Stomach smooth muscle (tissue), 2 donors: ENCODE data around the gene TRAF3.

Experiments
- H3K27ac ChIP-seq: one replicate; pipeline ENCODE4 v1.7.0; 2013; ENCODE audit warnings: mild to moderate bottlenecking, low read length, inconsistent platforms
- H3K27me3 ChIP-seq, 2 donors: one replicate each; pipeline ENCODE4 v1.7.0; 2013; ENCODE audit warnings: low read length in 2 of 2; ENCODE audit not compliant: insufficient read depth in 2 of 2, control insufficient read depth in 1 of 2
- H3K36me3 ChIP-seq, 2 donors: one replicate each; pipeline ENCODE4 v1.7.0; 2013; ENCODE audit warnings: low read length in 2 of 2; ENCODE audit not compliant: control insufficient read depth in 2 of 2, insufficient read depth in 2 of 2
- H3K4me1 ChIP-seq: one replicate; pipeline ENCODE4 v1.7.0; 2013; ENCODE audit warnings: low read length; ENCODE audit not compliant: control insufficient read depth, insufficient read depth
- H3K4me3 ChIP-seq, 2 donors: one replicate each; pipeline ENCODE4 v1.7.0; 2013; ENCODE audit warnings: low read length in 2 of 2
- H3K9ac ChIP-seq, 2 donors: one replicate each; pipeline ENCODE4 v1.7.0; 2013; ENCODE audit warnings: low read length in 2 of 2, mild to moderate bottlenecking in 1 of 2
- H3K9me3 ChIP-seq, 2 donors: one replicate each; pipeline ENCODE4 v1.7.0; 2013; ENCODE audit warnings: low read length in 2 of 2; ENCODE audit not compliant: control insufficient read depth in 2 of 2
- donor health status: healthy.
- donor health status: Pancreatic carcinoma.

TRAF3 gene

GRCh38 chr14:102943979-102944378 lies 166.7 kb downstream of the TRAF3 start:
- peaks cover 65 to 73% of the 10 kb centered on the region in 2 donors for H3K36me3 ChIP-seq
- no peak overlapping the region for H3K9ac ChIP-seq
- H3K9me3 ChIP-seq = no peaks in the 10 kb centered on the region
- H3K27ac ChIP-seq = no peak overlapping the region
- H3K4me1 ChIP-seq = peaks cover 15% of the 10 kb centered on the region
- H3K4me3 ChIP-seq = no peak overlapping the region
- no peaks in the 10 kb centered on the region for H3K27me3 ChIP-seq

GRCh38 chr14:102944448-102945330 lies 167.4 kb downstream of the TRAF3 start:
- Histone ChIP-seq H3K36me3 (peaks cover 66 to 72% of the 10 kb centered on the region in 2 donors), H3K9ac (no peak overlapping the region), H3K27me3 (no peaks in the 10 kb centered on the region), H3K4me3 (no peak overlapping the region), H3K9me3 (no peaks in the 10 kb centered on the region), H3K27ac (no peak overlapping the region), H3K4me1 (peaks cover 22% of the 10 kb centered on the region)

GRCh38 chr14:102945346-102946130 lies 168.3 kb downstream of the TRAF3 start:
- no peaks in the 10 kb centered on the region for H3K9me3 ChIP-seq
- no peak overlapping the region for H3K4me3 ChIP-seq
- peaks cover 66 to 78% of the 10 kb centered on the region in 2 donors for H3K36me3 ChIP-seq
- H3K27ac ChIP-seq = no peak overlapping the region
- H3K9ac ChIP-seq = no peak overlapping the region
- no peaks in the 10 kb centered on the region for H3K27me3 ChIP-seq
- peaks cover 28% of the 10 kb centered on the region for H3K4me1 ChIP-seq

GRCh38 chr14:102947321-102948103 lies 170.3 kb downstream of the TRAF3 start:
- Histone ChIP-seq H3K4me1 (peaks cover 19% of the 10 kb centered on the region), H3K9me3 (no peaks in the 10 kb centered on the region), H3K4me3 (no peak overlapping the region), H3K27me3 (no peaks in the 10 kb centered on the region), H3K36me3 (peaks cover 68 to 71% of the 10 kb centered on the region in 2 donors), H3K9ac (no peak overlapping the region), H3K27ac (no peak overlapping the region)

- Histone ChIP-seq H3K9ac (no peak overlapping the region), H3K27me3 (no peaks in the 10 kb centered on the region), H3K9me3 (no peaks in the 10 kb centered on the region), H3K4me1 (peaks cover 19% of the 10 kb centered on the region), H3K36me3 (peaks cover 73 to 76% of the 10 kb centered on the region in 2 donors), H3K27ac (peak overlapping the region; percentile 6), H3K4me3 (no peak overlapping the region)
These were observed 171.4 kb downstream of the TRAF3 start for GRCh38 chr14:102948698-102949061.

- Histone ChIP-seq H3K9ac (no peak overlapping the region), H3K36me3 (peaks cover 69 to 76% of the 10 kb centered on the region in 2 donors), H3K4me3 (peak overlapping the region in 1 of 2 donors; percentile 8), H3K9me3 (no peaks in the 10 kb centered on the region), H3K4me1 (peaks cover 19% of the 10 kb centered on the region), H3K27me3 (no peaks in the 10 kb centered on the region), H3K27ac (peak overlapping the region; percentile 6)
These were observed 172.0 kb downstream of the TRAF3 start for GRCh38 chr14:102949062-102949800.

- no peaks in the 10 kb centered on the region for H3K27me3 ChIP-seq
- peaks cover 70 to 76% of the 10 kb centered on the region in 2 donors for H3K36me3 ChIP-seq
- H3K27ac ChIP-seq = peak overlapping the region; percentile 37
- peak overlapping the region in 1 of 2 donors; percentile 22 for H3K4me3 ChIP-seq
- H3K4me1 ChIP-seq = peaks cover 19% of the 10 kb centered on the region
- no peak overlapping the region for H3K9ac ChIP-seq
- no peaks in the 10 kb centered on the region for H3K9me3 ChIP-seq
These were observed 172.7 kb downstream of the TRAF3 start for GRCh38 chr14:102949801-102950451.

- Histone ChIP-seq H3K4me1 (peaks cover 19% of the 10 kb centered on the region), H3K27me3 (no peaks in the 10 kb centered on the region), H3K9me3 (no peaks in the 10 kb centered on the region), H3K9ac (no peak overlapping the region), H3K36me3 (peaks cover 61 to 74% of the 10 kb centered on the region in 2 donors), H3K4me3 (no peak overlapping the region), H3K27ac (no peak overlapping the region)
These were observed 173.8 kb downstream of the TRAF3 start for GRCh38 chr14:102951034-102951433.

- Histone ChIP-seq H3K27me3 (no peaks in the 10 kb centered on the region), H3K27ac (no peak overlapping the region), H3K4me3 (no peak overlapping the region), H3K9ac (no peak overlapping the region), H3K9me3 (no peaks in the 10 kb centered on the region), H3K4me1 (peaks cover 19% of the 10 kb centered on the region), H3K36me3 (peaks cover 54 to 69% of the 10 kb centered on the region in 2 donors)
These were observed 174.6 kb downstream of the TRAF3 start for GRCh38 chr14:102951799-102952198.
